Activated CD8-positive, alpha-beta memory T cell treated with anti-CD3 and anti-CD28 coated beads, Interleukin-2, amount 50 U/mL, for 48 hours (primary cell): ENCODE results near the gene RTCB.
"Not testable (repeated sequence)": the region's sequence is repeated elsewhere in the genome, so short reads cannot be mapped to it uniquely, and the experiment has no call there.

ENCODE experiments used
- DNase-seq: peaks from one replicate; pipeline ENCODE4 v3.0.0-alpha.2; 2020

RTCB gene

GRCh38 chr22:32385681-32386080, 26.4 kb downstream of the RTCB start:
- no peak for DNase-seq

GRCh38 chr22:32380991-32381390, 31.1 kb downstream of the RTCB start:
- DNase-seq: no peak

GRCh38 chr22:32378707-32379272, 33.3 kb downstream of the RTCB start:
- no peak for DNase-seq

- no peak for DNase-seq
These were observed 35.4 kb downstream of the RTCB start for GRCh38 chr22:32376681-32377080.

- no peak for DNase-seq
These were observed 36.2 kb downstream of the RTCB start for GRCh38 chr22:32375678-32376450.

- no peak for DNase-seq
These were observed 47.8 kb downstream of the RTCB start for GRCh38 chr22:32364210-32364609.

- no peak for DNase-seq
These were observed 50.8 kb downstream of the RTCB start for GRCh38 chr22:32361257-32361656.

GRCh38 chr22:32360096-32360495, 52.0 kb downstream of the RTCB start:
- DNase-seq: not testable (repeated sequence)

GRCh38 chr22:32357567-32357966, 54.5 kb downstream of the RTCB start, which contains the start of gene RFPL3:
Gene RFPL3 (plus strand): TSS chr22:32357867. CDS start chr22:32358072, 205 bp downstream.
- not testable (repeated sequence) for DNase-seq

GRCh38 chr22:32355760-32356159, 56.3 kb downstream of the RTCB start:
- DNase-seq: no peak

- no peak for DNase-seq
These were observed 57.4 kb downstream of the RTCB start for GRCh38 chr22:32354360-32355351.

GRCh38 chr22:32353840-32354239, 58.2 kb downstream of the RTCB start:
- DNase-seq: no peak

- DNase-seq: no peak
These were observed 58.8 kb downstream of the RTCB start for GRCh38 chr22:32353292-32353691.

GRCh38 chr22:32352681-32353080, 59.4 kb downstream of the RTCB start:
- DNase-seq: no peak

GRCh38 chr22:32351875-32352274, 60.2 kb downstream of the RTCB start:
- not testable (repeated sequence) for DNase-seq

GRCh38 chr22:32348031-32348611, 63.9 kb downstream of the RTCB start:
- DNase-seq: peak; percentile 7

GRCh38 chr22:32343941-32344340, 68.1 kb downstream of the RTCB start:
- no peak for DNase-seq

- DNase-seq: peak; percentile 10
These were observed 69.1 kb downstream of the RTCB start for GRCh38 chr22:32342977-32343376.

- peak; percentile 6 for DNase-seq
These were observed 70.8 kb downstream of the RTCB start for GRCh38 chr22:32341122-32341740.

GRCh38 chr22:32340411-32340810, 71.6 kb downstream of the RTCB start:
- peak; percentile 23 for DNase-seq

GRCh38 chr22:32339190-32340012, 72.6 kb downstream of the RTCB start:
- peak; percentile 34 for DNase-seq
